ENCODE measurements around the gene ZNF580.

Gene ZNF580, protein sequence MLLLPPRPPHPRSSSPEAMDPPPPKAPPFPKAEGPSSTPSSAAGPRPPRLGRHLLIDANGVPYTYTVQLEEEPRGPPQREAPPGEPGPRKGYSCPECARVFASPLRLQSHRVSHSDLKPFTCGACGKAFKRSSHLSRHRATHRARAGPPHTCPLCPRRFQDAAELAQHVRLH
- 9.0 to 14.4 reads per million in 2 donors for total RNA-seq

DNA sequence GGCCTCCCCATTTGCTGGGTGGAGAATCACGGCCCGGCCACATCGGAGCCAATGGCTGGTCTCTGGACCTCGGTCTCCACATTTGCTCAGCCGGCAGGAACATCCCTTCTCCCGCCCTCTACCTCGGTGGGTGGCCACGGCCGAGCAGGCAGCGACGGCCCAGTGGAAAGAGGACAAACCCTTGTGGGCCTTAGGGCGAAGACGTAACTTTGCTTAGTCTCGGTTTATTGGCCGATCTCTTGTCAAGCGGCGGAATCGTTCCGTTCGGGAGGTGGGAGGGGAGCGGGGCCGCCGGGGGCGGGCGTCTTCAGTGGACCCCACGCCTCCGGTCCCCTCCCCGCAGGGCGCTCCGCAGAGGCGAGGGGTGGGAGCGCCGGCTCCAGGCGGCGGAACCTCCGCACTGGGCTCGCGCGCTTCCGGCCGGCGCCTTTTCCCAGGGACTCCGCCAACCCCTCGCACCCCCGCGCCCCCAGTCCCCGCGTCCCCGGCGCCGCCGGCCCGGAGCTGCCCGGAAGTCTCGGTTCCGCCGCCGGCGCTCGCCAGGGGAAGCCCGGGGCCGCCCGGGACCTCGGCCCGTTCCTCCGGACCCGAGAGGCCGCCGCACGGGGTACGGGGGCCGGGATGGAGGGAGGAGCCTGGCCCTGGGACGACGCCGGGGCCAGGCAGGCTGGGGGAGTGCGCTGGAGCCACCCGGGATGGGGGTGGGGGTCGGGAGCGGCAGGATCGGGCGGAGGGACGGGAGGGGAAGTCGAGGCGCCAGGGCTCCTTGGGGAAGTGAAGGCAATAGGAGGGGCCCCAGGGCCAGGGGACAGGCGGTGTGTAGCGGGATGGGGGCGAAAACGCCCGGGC is at the start of gene ZNF580:
TSS of gene ZNF580 (plus strand) at position 426 of the 849 bp plus-strand sequence. CDS start 1,507 bp downstream, outside the sequence.
- peak in 4 of 5 experiments; percentile 31 to 78 (median 40) for DNase-seq

DNA sequence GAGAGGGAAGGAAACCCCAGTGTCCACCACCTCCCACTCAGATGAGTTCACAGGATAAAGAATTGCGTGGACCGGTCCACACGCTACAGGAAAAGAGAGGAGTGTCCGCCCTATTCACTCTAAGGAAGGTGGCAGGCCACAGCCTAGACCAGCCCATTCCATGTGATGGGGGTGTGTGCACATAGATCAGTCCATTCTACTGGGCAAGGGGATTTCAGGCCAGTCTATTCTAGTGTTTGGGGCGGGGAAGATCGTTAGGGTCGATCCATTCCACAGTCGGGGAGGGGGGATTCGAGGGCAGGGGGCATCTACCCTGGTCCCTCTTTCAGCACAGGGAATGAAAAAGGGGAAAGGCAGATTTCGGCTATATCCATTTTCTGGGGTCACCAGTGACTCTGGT is 49.2 kb upstream of the ZNF580 start:
- DNase-seq, result no peak

DNA sequence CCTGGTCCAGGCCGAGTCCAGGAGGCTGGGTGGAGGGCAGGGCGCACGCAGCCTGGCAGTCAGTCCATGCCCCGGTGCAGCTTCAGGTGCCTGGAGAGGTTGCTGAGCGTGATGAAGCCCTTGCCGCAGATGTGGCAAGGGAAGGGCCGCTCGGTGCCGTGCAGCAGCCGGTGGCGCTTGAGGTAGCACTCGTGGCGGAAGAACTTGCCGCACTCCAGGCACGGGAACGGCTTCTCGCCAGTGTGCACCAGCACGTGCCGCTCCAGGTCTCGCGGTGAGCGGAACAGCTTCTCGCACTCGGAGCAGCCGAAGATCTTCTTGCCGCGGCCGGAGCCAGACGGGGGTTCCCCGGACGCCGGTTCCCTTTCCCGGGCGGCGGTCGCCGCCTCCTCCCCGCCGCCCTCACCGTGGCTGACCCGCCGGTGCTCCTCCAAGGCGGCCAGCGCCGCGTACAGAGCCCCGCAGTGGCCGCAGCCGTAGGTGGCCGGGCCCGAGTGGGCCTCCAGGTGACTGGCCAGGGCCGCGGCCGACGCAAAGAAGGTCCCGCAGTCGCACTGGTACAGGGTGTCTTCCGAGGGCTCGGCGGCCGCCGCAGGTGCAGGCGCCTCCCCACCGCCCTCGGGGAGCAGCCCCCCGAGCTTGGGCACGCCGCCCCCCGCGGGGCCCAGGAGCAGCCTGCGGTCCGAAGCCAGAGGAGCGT is 48.3 kb upstream of the ZNF580 start:
- no peak for DNase-seq

DNA sequence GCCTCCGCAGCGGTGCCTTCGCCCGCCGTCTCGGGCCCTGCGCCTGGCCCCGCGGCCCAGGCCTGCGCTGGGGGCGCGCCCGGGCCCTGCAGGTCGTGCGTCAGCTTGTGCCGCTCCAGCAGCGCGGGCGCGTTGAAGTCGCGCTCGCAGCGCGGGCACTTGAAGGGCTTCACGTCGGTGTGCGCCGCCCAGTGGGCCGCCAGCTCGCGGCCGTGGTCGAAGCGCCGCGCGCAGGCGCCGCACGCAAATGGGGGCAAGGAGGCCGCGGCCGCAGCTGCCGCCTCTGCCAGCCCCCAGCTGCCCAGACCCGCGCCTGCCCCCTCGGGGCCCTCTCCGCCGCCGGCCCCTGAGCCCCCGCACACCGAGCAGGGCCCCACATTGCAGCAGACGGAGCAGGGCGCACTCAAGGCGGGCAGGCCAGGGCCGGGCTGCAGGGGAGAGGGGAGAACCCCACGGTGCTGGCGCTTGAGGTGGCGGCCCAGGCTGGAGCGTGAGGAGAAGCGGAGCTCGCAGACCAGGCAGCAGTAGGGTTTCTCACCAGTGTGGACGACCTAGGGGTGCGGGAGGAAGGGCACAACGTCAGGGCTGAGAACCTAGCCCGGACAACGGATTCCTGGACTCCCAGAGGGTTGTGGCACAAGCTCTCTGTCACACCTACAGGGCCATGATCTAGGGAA is 47.6 kb upstream of the ZNF580 start:
- DNase-seq, result no peak

DNA sequence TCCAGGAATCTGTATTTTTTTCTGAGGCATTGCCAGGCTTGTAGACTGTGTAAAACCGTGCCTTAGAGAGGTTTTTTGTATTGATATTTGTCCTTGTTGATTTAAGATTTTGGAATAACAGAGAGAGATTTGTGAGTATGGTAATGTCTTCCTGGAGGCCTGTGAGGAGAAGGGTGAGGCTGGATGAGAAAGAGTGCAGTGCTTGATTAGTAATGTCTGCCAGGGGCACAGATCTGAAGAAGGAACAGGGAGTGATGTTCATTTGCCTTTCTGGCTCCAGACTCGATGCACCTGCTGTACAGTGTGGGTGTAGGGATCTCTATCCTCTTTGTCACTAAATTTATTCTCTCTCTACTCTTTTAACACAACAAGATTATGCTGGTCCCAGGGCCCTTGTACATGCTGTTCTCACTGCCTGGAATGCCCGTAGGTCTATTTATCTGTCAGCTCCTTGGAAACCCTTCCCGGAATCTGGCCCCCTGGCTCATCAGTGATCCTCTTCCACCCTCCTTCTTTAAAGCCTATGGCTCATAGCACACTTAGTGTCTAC is 45.7 kb upstream of the ZNF580 start:
- no peak for DNase-seq

DNA sequence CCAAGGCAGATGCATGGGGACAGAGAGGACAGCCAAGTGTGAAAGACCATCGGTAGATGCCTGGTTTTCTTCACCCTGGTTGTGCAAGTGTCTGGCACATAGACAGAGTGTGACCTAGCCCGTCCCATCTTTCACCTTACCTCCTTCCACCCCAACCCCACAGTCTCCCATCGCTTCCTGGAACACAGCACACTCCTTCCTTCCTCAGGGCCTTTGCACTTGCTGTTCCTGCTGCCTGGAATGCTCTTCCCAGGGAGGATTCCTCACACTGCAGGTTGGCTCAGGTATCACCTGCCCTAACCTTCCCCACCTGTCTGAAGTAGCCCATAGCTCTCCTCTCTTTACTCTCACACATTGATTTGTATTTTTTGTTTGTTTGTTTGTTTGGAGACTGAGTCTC is 44.5 kb upstream of the ZNF580 start:
- no peak for DNase-seq

DNA sequence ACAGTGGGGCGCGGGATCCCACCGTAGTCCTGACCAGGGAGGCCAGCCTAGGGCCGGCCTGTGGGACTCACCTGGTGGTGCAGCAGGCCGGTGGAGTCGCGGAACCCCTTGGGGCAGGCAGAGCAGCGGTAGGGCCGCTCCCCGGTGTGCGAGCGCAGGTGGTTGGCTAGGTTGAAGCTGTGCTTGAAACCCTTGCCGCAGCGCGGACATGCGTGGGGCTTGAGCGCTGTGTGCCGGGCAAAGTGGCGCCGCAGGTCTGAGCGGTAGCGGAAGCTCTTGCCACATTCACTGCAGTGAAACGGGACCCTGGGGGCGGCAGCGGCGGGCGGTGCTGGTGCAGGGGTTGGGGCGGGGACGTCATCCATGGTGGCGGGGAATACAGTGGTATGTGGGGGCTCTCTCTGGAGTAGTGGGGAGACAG is 43.3 kb upstream of the ZNF580 start:
- no peak for DNase-seq

DNA sequence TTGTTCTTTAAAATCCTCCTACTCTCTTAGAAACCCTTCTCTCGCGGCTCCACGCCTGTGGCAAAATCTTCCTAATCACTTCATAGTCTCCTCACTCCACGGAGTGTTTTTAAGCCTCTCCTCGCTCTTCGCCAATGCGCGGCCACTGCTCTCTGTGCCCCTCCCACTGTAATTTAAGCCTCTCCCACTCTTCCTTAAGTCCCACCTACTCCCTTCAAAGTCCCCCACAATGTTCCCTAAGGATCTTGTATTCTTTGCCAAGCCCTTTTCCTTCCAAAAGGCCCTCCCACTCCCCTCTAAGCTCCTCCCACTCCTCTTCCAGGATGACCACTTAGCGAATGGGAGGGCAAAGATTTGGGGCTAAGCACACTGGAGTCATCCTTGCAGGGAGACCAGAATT is 42.8 kb upstream of the ZNF580 start:
- DNase-seq, result no peak

DNA sequence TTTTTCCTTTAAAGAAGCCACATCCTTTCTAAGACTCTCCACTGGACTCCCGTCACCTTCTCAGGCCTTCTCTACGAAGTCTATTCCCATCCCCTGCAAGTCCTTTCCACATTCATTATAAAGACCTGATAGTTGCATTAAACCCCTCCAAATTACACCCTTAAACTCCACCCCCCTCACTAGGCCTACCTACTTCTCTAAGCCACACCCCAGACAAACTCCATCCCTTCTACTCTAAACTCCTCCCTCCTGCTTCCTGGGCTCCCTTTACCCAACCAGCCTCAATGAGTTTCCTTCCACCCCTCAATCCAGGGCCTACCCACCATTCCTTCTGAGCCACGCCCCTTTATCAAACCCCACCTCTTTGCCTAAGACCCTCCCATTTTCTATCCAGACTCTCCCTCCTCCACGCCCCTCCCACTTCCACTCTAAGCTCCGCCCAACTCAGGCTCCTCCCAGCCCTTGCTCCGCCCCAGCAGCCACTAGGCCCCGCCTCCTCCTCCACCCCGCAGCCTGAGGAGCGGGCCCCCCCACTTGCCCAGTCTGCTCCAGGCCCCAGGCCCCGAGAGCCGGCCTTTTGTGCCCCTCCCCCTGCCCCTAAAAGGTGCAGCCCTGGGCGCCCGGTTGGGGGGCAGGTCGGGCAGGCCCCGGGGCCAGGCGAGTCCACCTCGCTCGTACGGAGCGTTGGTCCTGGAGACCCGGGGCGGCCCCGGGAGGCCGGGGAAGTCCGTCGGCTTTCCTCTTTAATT is 41.9 kb upstream of the ZNF580 start:
- peak; percentile 83 to 95 (median 90) for DNase-seq

DNA sequence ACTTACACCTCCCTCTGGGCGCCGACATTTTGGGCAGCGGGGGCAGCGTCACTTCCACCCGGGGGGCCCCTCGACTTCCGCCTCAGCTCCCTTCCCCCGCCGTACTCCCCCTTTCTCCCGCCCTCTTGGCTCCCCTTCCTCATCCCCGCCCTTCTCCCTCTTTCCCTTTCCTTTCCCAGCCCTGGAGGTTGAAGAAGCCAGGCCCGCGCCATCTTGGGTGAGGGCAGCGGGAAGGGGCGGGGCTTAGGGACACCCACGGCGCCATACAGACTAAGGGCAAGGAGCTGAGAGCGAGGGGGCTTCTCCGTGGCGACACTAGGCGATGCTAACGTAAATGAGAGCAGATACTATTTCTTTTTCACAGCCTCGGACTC is 41.3 kb upstream of the ZNF580 start, which contains the start of gene FIZ1:
TSS of gene FIZ1 (minus strand) at position 50 of the 374 bp plus-strand sequence. CDS start 1,652 bp downstream, outside the sequence.
- DNase-seq, result peak; percentile 87 to 99 (median 95)

DNA sequence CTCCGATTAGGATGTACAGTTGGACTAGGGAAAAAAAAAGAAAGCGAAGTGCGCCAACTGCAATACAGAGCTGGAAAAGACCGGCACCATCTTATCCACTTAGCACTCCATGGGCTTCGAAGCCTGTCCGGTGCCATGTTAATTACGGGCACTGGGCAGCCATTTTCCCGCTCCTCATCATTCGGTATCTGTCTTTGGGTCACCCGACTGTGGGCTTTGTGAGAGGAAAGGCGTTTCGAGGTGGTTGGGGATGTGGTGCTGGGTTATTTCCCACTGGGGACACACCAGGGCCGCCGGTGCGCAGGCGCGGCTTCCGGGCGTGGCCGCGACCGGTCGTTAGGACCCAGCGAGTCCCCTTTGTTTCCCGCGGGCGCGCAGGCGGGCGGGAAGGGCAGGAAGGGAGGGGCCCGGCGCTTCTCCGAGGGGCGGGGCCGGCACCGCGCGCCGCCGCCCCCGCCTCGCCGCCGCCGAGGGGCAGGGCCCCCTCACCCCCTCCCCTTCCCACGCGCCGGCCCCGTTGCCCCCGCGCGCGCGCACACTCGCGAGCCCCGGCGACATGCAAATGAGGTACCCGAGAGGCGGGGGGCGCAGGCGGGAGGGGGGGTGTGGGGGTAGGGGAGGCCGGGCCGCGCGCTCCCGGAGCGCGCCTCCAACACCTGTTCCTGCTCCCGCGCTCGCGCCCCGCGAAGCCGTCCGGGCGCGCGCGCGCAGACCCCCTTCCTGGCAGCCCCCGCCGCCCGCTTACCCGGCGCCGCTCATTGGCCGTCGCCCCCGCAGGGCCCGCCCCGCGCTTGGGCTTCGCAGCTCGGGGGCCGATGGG is 40.8 kb upstream of the ZNF580 start, which contains the start of gene ZNF524:
TSS of gene ZNF524 (plus strand) at position 447 of the 820 bp plus-strand sequence. CDS start 1,825 bp downstream, outside the sequence.
- peak; percentile 68 to 94 (median 79) for DNase-seq

DNA sequence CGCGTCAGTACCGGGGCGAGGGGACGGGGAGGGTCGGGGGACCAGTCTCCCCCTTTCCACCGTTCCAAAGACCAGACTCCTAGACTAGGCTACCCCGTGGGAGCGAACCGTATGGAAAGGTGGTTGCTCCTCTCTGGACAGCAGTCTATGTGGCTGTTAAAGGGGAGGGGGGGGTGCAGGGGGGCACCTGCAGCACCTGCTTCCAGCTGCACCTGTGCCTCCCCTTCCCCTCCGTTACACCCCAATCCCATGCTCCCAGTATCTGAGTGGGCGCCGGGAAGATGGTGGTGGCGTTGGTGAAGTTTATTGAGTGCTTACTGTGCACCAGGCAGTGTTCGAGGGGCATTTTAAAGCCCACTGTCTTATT is 40.2 kb upstream of the ZNF580 start:
- DNase-seq, result no peak

DNA sequence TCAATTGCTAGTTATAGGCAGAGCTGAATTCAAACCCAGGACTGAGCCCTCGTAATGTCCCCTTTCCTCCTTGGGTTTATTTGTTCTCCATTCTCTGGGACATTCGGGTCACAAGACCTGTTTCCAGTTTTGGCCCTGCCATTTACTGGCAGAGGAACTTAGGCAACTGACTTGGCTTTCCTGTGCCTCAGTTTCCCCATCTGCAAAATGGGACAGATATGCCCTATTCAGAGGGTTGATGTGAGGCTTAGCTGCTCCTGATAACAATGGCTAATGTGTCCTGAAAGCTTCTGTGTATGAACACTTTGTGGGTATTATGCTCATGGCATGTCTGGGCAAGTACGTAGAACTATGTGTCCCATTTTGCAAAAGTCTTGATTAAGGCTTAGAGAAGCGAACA is 39.7 kb upstream of the ZNF580 start:
- DNase-seq, result no peak

DNA sequence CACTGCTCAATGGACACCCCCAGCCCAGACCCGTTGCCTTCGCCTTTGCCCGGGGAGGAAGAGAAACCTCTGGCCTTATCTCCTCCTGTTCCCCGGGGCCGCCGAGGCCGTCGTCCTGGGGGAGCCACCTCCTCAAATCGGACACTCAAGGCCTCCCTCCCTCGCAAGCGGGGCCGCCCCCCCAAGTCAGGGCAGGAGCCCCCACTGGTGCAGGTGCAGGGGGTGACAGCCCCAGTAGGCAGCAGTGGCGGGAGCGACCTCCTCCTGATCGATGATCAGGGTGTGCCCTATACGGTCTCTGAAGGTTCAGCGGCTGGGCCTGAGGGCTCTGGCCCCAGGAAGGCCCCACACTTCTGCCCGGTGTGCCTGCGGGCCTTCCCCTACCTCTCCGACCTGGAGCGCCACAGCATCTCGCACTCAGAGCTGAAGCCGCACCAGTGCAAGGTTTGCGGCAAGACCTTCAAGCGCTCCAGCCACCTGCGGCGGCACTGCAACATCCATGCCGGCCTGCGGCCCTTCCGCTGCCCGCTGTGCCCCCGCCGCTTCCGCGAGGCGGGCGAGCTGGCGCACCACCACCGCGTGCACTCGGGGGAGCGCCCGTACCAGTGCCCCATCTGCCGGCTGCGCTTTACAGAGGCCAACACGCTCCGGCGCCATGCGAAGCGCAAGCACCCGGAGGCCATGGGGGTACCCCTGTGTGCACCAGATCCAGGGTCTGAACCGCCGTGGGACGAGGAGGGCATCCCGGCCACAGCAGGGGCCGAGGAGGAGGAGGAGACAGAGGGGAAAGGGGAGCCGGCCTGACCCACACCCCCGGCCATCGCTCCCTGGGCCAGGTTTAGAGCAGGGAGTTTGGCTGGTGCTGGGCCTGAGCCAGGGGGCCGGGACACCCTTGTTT is 38.4 kb upstream of the ZNF580 start:
- no peak for DNase-seq

DNA sequence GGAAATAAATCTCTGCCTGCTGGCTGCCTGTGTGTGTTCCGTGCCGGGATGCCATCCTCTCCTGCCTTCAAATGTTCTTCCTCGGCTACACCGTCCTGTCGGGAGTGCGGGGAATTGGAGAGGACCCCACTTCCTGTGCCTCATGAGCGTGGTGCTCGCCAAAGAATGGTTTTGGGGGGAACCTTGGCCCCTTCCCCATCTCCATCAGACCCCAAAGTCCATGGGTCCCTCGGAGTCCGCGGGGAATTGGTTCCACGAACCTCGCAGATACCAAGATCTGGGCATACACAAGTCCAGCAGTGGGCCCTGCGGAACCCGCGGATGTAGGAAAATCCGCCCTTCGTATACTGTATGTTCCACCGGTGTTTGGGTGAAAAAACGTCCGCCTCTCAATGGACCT is 37.7 kb upstream of the ZNF580 start:
- no peak for DNase-seq

DNA sequence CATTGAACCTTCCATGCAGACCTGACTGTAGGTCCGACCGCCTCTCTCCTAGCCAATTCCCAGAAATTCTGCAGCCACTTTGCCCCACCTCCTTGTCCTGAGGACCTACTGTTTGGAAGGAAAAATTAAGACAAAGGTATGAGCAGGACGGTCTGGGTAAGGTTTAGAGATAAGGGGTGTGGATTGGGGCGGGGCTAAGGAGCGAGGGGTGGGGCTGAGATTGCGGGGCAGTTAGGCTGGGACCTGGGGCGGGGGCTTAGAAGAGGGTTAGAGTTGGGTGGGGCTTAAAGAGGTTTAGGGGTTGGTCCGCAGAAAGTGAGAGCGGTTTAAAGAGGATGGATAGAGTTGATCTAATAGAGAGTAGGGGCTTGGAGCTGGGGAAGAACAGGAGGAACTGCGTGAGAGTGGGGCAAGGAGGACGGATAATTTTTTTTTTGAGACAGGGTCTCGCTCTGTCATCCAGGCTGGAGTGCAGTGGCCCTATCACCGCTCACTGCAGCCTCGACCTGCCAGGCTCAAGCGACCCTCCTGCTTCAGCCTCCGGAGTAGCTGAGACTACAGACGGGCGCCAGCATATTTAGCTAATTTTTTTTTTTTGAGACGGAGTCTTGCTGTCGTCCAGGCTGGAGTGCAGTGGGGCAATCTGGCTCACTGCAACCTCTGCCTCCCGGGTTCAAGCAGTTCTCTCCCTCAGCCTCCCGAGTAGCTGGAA is 37.1 kb upstream of the ZNF580 start:
- DNase-seq, result no peak

DNA sequence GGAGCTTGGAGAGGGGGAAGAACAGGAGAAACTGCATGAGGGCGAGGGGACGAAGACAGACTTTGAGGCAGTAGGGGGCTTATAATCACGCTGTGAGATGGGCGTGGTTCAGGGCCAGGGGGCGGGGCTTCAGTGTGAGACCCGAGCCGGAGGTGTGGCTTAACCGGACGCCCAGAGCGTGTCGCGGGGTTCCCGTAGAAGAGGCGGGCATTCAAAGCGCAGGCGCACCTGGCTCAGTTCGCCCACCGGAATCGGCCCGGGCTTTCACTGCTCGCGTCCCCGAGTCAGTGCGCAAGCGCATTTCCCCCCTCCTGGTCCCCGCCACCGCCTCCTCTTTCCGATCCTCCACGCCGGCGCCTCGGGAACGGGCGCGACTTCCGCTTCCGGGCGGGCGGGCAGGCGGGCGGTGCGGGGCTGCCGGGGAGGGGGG is 35.6 kb upstream of the ZNF580 start:
- DNase-seq, result peak; percentile 97 to 99 (median 98)

DNA sequence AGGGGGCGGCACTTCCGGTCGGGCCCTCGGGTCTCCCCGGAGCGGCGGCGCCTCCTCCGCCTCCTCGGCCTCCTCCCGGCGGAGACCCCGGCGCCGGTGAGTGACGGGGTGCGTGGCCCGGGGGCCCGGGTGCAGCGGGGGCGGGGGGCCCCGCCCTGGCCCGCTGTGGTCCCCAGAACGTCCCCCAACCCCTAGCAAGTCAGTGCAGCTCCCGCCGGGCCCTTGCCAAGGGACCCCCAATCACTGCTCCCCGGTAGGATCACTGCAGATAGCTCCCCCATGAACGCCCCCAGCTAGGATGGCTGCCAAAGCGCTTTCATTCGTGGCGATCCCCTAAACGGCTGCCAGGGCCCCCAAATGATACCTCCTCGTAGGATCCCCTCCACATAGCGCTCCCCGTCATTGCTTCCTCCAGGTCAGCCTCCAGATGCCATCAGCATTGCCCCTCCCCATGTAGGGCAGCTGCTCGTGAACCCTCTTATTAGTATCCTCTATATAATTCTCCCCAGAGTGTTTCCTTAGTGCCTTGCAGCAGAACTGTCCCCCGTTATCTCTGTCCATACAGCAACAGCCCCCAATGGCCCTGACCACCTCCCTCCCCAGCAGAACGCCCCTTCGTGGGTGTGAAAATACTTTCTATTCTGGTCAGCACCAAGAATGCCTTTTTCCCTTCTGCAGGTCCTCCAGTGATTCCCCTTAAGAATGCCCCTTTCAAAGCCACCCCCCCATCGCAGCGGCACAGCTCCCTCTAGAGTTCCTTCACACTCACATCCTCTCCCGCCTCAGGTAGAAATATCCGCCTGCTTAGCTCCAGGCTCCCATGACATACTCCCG is 34.9 kb upstream of the ZNF580 start, which contains the start of gene ZNF865:
TSS of gene ZNF865 (plus strand) at position 11 of the 834 bp plus-strand sequence. CDS start 7,972 bp downstream, outside the sequence.
- DNase-seq, result peak; percentile 45 to 71 (median 59)
